Measurements from ENCODE around the gene TSHZ2. TPM values are rescaled to one million over a fixed set of nuclear protein-coding genes. Genes with fewer than 3 reads are reported as not detected.
"Not testable (repeated sequence)": the region's sequence is repeated elsewhere in the genome, so short reads cannot be mapped to it uniquely, and the experiment has no call there.

TSHZ2 gene
- total RNA-seq, 1 donor from 2014 or later, result 30.4 TPM

GRCh38 chr20:53411129-53411528 is 439.0 kb downstream of the TSHZ2 start:
- TF ChIP-seq POLR2AphosphoS5 (IDR thresholded peaks at IDR 0.05; ENCODE audit: insufficient read depth in 1 of 2, low read depth in 1 of 2) (no peak), POLR2A (IDR thresholded peaks at IDR 0.05) (no peak)
- TF ChIP-seq, protein P1, sequence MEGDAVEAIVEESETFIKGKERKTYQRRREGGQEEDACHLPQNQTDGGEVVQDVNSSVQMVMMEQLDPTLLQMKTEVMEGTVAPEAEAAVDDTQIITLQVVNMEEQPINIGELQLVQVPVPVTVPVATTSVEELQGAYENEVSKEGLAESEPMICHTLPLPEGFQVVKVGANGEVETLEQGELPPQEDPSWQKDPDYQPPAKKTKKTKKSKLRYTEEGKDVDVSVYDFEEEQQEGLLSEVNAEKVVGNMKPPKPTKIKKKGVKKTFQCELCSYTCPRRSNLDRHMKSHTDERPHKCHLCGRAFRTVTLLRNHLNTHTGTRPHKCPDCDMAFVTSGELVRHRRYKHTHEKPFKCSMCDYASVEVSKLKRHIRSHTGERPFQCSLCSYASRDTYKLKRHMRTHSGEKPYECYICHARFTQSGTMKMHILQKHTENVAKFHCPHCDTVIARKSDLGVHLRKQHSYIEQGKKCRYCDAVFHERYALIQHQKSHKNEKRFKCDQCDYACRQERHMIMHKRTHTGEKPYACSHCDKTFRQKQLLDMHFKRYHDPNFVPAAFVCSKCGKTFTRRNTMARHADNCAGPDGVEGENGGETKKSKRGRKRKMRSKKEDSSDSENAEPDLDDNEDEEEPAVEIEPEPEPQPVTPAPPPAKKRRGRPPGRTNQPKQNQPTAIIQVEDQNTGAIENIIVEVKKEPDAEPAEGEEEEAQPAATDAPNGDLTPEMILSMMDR (IDR thresholded peaks at IDR 0.05), result no peak
- no peaks in the 10 kb centered on the region for H3K9me3 ChIP-seq
- intact Hi-C loops (cut with DNase I), result no loop called here

DNA sequence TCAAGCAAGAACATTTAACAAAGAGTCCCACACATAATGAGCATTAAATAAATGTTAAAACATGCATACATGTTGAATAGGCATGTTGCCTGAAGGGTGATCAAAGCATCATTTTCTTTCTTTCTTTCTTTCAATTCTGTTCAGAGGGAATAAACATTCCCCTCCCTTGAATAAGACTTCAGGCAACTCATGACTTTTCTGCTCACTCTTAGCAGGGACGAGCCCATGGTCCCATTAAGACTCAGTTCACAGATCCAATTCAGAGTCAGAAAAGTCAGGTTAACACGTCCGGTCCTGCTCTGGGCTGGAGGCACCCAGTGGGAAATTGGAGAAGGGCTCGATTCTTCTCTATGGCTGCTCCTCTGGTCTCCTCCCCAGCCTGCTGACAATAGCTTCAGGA is 439.7 kb downstream of the TSHZ2 start:
- Histone ChIP-seq H3K4me1 (no peaks in the 10 kb centered on the region), H3K4me3 (no peak overlapping the region), H3K9me3 (no peaks in the 10 kb centered on the region), H3K36me3 (no peaks in the 10 kb centered on the region), H3K27ac (no peak overlapping the region), H3K27me3 (no peaks in the 10 kb centered on the region)
- no peak for DNase-seq (ENCODE audit: extremely low spot score in 2 of 2)
- TF ChIP-seq POLR2A (IDR thresholded peaks at IDR 0.05), result no peak
- no peak for TF ChIP-seq POLR2AphosphoS5 (IDR thresholded peaks at IDR 0.05; ENCODE audit: insufficient read depth in 1 of 2, low read depth in 1 of 2)
- TF ChIP-seq, protein P1 (IDR thresholded peaks at IDR 0.05), result no peak
- intact Hi-C loops (cut with DNase I), result no loop called here

More at GRCh38 chr20:53411129-53411528, 439.0 kb downstream of the TSHZ2 start:
- Histone ChIP-seq H3K27me3 (no peaks in the 10 kb centered on the region), H3K4me1 (no peaks in the 10 kb centered on the region), H3K27ac (no peak overlapping the region), H3K36me3 (no peaks in the 10 kb centered on the region), H3K4me3 (no peak overlapping the region)
- no peak for DNase-seq (ENCODE audit: extremely low spot score in 2 of 2)

- no peak overlapping the region for H3K27ac ChIP-seq
These were observed 440.5 kb downstream of the TSHZ2 start for GRCh38 chr20:53412577-53413185.

GRCh38 chr20:53413186-53413631 is 441.1 kb downstream of the TSHZ2 start:
- Histone ChIP-seq H3K27ac (no peak overlapping the region), H3K4me1 (no peaks in the 10 kb centered on the region), H3K4me3 (no peak overlapping the region), H3K36me3 (no peaks in the 10 kb centered on the region), H3K27me3 (no peaks in the 10 kb centered on the region), H3K9me3 (no peaks in the 10 kb centered on the region)
- TF ChIP-seq, protein P1 (IDR thresholded peaks at IDR 0.05), result no peak
- TF ChIP-seq POLR2AphosphoS5 (IDR thresholded peaks at IDR 0.05; ENCODE audit: insufficient read depth in 1 of 2, low read depth in 1 of 2) (no peak), POLR2A (IDR thresholded peaks at IDR 0.05) (no peak)
- intact Hi-C loops (cut with DNase I), result no loop called here
- DNase-seq (ENCODE audit: extremely low spot score in 2 of 2), result no peak

More at GRCh38 chr20:53412577-53413185, 440.5 kb downstream of the TSHZ2 start:
- no peaks in the 10 kb centered on the region for H3K36me3 ChIP-seq
- H3K9me3 ChIP-seq, result no peaks in the 10 kb centered on the region
- intact Hi-C loops (cut with DNase I), result no loop called here
- H3K4me1 ChIP-seq, result no peaks in the 10 kb centered on the region
- H3K4me3 ChIP-seq, result no peak overlapping the region
- H3K27me3 ChIP-seq, result no peaks in the 10 kb centered on the region
- no peak for DNase-seq (ENCODE audit: extremely low spot score in 2 of 2)
- TF ChIP-seq POLR2A (IDR thresholded peaks at IDR 0.05) (no peak), POLR2AphosphoS5 (IDR thresholded peaks at IDR 0.05; ENCODE audit: insufficient read depth in 1 of 2, low read depth in 1 of 2) (no peak)
- TF ChIP-seq, protein P1 (IDR thresholded peaks at IDR 0.05), result no peak

DNA sequence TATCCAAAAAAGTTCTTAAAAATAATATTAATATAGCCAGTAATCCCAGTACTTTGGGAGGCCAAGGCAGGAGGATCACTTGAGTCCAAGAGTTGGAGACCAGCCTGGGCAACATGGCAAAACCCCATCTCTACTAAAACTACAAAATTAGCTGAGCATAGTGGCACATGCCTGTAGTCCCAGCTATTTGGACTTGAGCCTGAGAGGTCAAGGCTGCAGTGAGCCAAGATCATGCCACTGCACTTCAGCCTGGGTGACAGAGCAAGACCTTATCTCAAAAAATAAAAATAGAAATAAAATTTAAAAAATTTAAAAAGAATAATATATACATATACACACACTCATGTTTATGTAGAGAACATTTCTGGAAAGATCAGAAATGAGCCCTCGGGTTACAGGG is 441.7 kb downstream of the TSHZ2 start:
- H3K36me3 ChIP-seq; H3K27ac ChIP-seq; intact Hi-C loops (cut with DNase I); H3K4me1 ChIP-seq; H3K4me3 ChIP-seq; H3K27me3 ChIP-seq; H3K9me3 ChIP-seq; DNase-seq (ENCODE audit: extremely low spot score in 2 of 2): not testable (repeated sequence)

Data from vagina (tissue), 2 donors.